ENCODE measurements around the gene BCAS3.

The BCAS3 gene

DNA sequence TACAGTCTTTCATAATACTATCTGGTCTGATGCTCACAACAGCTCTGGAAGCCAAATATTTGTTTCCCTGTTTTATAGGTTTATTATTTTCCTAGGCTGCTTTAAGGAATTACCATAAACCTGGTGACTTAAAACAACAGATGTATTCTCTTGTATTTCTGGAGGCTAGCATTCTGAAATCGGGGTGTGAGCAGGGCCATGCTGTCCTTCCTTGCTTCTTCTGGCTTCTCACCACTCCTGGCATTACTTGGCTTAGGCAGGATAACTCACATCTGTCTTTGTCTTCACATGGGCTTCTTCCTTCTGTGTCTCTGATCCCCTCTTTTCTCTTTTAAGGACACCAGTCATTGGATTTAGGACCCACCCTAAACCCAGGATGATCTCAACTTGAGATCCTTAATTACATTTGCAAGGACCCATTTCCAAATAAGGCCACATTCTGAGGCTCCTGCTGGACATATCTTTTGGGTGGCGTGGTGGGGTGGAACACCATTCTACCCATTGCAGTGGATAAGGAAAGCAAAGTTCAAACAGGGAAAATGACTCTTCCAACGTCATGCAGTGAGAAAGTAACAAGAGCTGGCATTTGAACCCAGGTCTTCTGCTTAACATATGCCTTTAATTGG lies 682.8 kb downstream of the BCAS3 start:
- Histone ChIP-seq H3K4me1 (peaks cover 7% of the 10 kb centered on the region; the same call in 1 of the 2 replicates), H3K27me3 (no peaks in the 10 kb centered on the region), H3K4me3 (ENCODE audit: low read depth, low read length) (no peak overlapping the region), H3K36me3 (no peaks in the 10 kb centered on the region), H3K9me3 (no peaks in the 10 kb centered on the region)
- TF ChIP-seq, protein P1, sequence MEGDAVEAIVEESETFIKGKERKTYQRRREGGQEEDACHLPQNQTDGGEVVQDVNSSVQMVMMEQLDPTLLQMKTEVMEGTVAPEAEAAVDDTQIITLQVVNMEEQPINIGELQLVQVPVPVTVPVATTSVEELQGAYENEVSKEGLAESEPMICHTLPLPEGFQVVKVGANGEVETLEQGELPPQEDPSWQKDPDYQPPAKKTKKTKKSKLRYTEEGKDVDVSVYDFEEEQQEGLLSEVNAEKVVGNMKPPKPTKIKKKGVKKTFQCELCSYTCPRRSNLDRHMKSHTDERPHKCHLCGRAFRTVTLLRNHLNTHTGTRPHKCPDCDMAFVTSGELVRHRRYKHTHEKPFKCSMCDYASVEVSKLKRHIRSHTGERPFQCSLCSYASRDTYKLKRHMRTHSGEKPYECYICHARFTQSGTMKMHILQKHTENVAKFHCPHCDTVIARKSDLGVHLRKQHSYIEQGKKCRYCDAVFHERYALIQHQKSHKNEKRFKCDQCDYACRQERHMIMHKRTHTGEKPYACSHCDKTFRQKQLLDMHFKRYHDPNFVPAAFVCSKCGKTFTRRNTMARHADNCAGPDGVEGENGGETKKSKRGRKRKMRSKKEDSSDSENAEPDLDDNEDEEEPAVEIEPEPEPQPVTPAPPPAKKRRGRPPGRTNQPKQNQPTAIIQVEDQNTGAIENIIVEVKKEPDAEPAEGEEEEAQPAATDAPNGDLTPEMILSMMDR (IDR thresholded peaks at IDR 0.05; ENCODE audit: low read depth, low read length): no peak
- no peak for DNase-seq

DNA sequence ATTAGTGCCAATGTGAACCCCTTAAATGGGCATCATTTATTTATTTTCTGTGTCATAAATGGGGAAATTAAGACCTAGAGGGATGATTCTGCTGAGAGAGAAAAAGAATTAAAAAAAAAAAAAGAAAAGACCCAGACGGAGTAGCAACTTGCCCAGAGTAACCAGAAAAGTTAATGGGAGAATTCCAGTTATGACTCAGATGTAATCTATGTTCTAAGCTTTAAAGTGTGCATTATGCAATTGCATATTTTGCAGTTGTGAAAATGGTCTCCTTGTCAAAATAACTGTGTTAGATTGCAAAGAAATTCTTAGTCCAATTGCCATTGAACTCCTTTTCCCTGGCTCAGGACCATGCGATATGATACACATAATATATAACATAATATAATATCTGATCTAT lies 683.4 kb downstream of the BCAS3 start:
- TF ChIP-seq, protein P1 (IDR thresholded peaks at IDR 0.05; ENCODE audit: low read depth, low read length): no peak
- no peaks in the 10 kb centered on the region for H3K27me3 ChIP-seq
- H3K36me3 ChIP-seq: no peaks in the 10 kb centered on the region
- no peak overlapping the region for H3K4me3 ChIP-seq (ENCODE audit: low read depth, low read length)
- peaks cover 7% of the 10 kb centered on the region; the same call in 1 of the 2 replicates for H3K4me1 ChIP-seq
- no peak for DNase-seq
- H3K9me3 ChIP-seq: no peaks in the 10 kb centered on the region

- no peaks in the 10 kb centered on the region for H3K27me3 ChIP-seq
- H3K36me3 ChIP-seq: no peaks in the 10 kb centered on the region
- DNase-seq: no peak
- peaks cover 20% of the 10 kb centered on the region for H3K4me1 ChIP-seq
- TF ChIP-seq, protein P1 (IDR thresholded peaks at IDR 0.05; ENCODE audit: low read depth, low read length): no peak
- H3K4me3 ChIP-seq (ENCODE audit: low read depth, low read length): no peak overlapping the region
- H3K9me3 ChIP-seq: no peaks in the 10 kb centered on the region
These were observed 684.7 kb downstream of the BCAS3 start for GRCh38 chr17:61362396-61362795.

DNA sequence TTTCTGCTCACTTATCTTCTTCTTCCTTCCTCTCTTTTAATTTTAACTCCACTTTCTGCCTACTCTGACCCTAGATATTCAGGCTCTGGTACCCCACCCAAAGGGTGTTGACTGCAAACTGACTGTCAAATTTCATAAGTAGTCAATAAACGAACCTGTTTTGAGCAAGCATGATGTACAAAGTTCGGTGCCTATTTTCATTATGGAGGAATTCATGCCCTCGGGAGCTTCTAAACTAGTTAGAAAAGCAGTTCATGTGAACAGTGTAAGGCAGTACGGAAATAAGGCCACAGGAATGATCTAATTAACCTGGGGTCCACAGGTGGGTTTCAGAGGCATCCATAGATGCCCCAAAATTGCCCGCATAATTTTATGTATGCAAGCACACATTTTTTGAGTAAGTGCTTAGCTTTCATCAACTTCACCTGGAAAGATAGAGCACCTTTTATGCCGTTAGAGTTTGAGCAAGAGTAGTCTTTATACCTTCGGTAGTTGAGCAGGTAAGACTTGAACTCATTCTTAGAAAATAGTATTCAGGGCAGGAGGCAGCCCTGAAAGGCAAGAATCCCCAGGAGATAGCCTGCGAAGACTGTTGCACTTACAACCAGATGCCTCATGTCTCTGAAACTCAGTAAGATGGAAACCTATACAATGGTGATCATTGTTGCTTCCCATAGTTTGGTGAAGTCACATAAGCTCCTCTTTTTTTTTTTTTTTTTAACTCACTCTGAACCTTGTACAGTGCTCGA lies 685.4 kb downstream of the BCAS3 start:
- no peak for DNase-seq
- H3K9me3 ChIP-seq: no peaks in the 10 kb centered on the region
- peaks cover 21% of the 10 kb centered on the region for H3K4me1 ChIP-seq
- H3K4me3 ChIP-seq (ENCODE audit: low read depth, low read length): no peak overlapping the region
- TF ChIP-seq, protein P1 (IDR thresholded peaks at IDR 0.05; ENCODE audit: low read depth, low read length): no peak
- H3K36me3 ChIP-seq: no peaks in the 10 kb centered on the region
- H3K27me3 ChIP-seq: no peaks in the 10 kb centered on the region

DNA sequence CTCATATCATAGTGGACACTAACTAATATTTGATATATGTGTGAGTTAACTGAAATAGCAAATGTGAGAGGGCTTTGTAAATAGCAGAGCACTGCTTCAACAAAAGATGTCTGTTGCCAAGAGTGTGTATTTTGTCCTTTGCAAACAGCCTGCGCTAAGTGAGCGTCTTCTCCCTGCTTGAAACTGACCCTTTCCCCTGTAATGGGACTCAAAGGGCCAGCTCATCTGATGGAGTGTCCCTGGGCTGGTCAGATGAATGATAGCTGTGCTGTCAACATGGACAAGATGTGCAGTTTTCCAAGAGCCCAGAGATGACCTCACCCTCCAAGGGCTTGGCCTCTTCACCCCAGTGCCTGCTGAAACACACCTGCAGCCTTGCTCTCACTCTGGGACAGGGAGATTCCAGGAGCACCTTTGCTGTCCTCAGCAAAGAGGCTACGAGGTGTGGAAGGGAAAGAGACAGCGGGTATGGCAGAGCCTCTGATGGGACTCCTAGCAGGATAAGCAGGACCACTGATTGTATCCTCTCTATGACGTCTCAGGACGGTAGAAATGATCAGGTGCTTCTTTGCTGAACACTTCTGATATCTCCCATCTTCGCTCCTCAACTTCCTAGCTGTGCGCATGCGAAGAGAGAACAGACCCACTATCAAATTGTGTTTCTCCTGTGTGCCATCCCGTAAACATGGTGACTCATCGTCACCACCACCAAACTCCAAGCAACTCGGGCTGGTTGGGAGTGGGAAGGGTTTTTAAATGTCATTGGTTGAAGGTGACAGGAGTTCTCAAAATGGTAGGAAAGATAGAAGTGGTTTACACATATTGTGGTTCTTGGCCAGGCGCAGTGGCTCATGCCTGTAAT lies 686.2 kb downstream of the BCAS3 start:
- Histone ChIP-seq H3K36me3 (no peaks in the 10 kb centered on the region), H3K4me3 (ENCODE audit: low read depth, low read length) (no peak overlapping the region), H3K27me3 (no peaks in the 10 kb centered on the region), H3K9me3 (no peaks in the 10 kb centered on the region), H3K4me1 (peaks cover 21% of the 10 kb centered on the region)
- DNase-seq: no peak
- TF ChIP-seq, protein P1 (IDR thresholded peaks at IDR 0.05; ENCODE audit: low read depth, low read length): no peak
